ENCODE results near the gene DIPK1B. TPM values are rescaled to one million over a fixed set of nuclear protein-coding genes. Genes with fewer than 3 reads are reported as not detected.

DIPK1B gene
- polyA plus RNA-seq, 3 donors: 0.10 TPM; not detected in 2

DNA sequence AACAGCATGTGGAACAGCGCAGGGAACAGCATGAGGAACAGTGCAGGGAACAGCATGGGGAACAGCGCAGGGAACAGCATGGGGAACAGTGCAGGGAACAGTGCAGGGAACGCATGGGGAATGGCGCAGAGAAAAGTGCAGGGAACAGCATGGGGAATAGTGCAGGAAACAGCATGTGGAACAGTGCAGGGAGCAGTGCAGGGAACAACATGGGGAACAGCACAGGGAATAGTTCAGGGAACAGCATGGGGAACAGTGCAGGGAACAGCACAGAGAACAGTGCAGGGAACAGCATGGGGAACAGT is 43.7 kb downstream of the DIPK1B start:
- H3K79me2 ChIP-seq (ENCODE audit: insufficient read depth, low read length): no peaks in the 10 kb centered on the region
- H3K9me3 Mint-ChIP-seq: peaks cover 24 to 40% (median 35%) of the 10 kb centered on the region in 7 donors
- intact Hi-C loops (cut with micrococcal nuclease): no loop called here
- no peaks in the 10 kb centered on the region for H3K36me3 ChIP-seq (replicated peaks in 1 of 2; ENCODE audit: control insufficient read depth in 1 of 2, insufficient read depth in 2 of 2, low read length in 2 of 2)
- no peak overlapping the region for H3K27ac Mint-ChIP-seq
- peaks cover 3 to 14% (median 4%) of the 10 kb centered on the region in 3 donors for H3K27me3 Mint-ChIP-seq (ENCODE audit: low read depth in 3 of 3)
- H4K20me1 ChIP-seq (ENCODE audit: insufficient read depth, low read length): no peaks in the 10 kb centered on the region
- H2AFZ ChIP-seq (ENCODE audit: insufficient read depth, low read depth, low read length, poor library complexity, severe bottlenecking): no peak overlapping the region
- no peak overlapping the region for H3K4me3 Mint-ChIP-seq
- TF ChIP-seq, protein P1, sequence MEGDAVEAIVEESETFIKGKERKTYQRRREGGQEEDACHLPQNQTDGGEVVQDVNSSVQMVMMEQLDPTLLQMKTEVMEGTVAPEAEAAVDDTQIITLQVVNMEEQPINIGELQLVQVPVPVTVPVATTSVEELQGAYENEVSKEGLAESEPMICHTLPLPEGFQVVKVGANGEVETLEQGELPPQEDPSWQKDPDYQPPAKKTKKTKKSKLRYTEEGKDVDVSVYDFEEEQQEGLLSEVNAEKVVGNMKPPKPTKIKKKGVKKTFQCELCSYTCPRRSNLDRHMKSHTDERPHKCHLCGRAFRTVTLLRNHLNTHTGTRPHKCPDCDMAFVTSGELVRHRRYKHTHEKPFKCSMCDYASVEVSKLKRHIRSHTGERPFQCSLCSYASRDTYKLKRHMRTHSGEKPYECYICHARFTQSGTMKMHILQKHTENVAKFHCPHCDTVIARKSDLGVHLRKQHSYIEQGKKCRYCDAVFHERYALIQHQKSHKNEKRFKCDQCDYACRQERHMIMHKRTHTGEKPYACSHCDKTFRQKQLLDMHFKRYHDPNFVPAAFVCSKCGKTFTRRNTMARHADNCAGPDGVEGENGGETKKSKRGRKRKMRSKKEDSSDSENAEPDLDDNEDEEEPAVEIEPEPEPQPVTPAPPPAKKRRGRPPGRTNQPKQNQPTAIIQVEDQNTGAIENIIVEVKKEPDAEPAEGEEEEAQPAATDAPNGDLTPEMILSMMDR (IDR thresholded peaks at IDR 0.05): no peak
- H3K9me3 ChIP-seq (replicated peaks in 1 of 2; ENCODE audit: control insufficient read depth in 1 of 2, insufficient read depth in 1 of 2, low read length in 2 of 2): peaks cover 25 to 36% of the 10 kb centered on the region in 2 donors
- H3K4me1 ChIP-seq (ENCODE audit: control insufficient read depth in 1 of 2, insufficient read depth in 2 of 2, low read length in 2 of 2): no peaks in the 10 kb centered on the region
- H3K27me3 ChIP-seq (ENCODE audit: control insufficient read depth in 2 of 2, insufficient read depth in 2 of 2, low read length in 2 of 2): no peaks in the 10 kb centered on the region
- no peak overlapping the region for H3K4me3 ChIP-seq (replicated peaks in 1 of 3; ENCODE audit: low read depth in 2 of 3, low read length in 3 of 3)
- no peak overlapping the region for H3K27ac ChIP-seq (ENCODE audit: low read depth in 1 of 2, low read length in 2 of 2)
- H3K36me3 Mint-ChIP-seq: peaks cover 0 to 4% of the 10 kb centered on the region in 2 donors
- H3K4me2 ChIP-seq (replicated peaks; ENCODE audit: extremely low read depth, low read length, poor library complexity, severe bottlenecking): no peak overlapping the region
- DNase-seq: no peak
- no peak overlapping the region for H3K9ac ChIP-seq (ENCODE audit: insufficient read depth, low read length, poor library complexity, severe bottlenecking)
- H3K4me1 Mint-ChIP-seq: peaks cover 4% of the 10 kb centered on the region
- WGBS (ENCODE audit: insufficient coverage): 100% methylated on average over 4 of the region's 4 CpGs

DNA sequence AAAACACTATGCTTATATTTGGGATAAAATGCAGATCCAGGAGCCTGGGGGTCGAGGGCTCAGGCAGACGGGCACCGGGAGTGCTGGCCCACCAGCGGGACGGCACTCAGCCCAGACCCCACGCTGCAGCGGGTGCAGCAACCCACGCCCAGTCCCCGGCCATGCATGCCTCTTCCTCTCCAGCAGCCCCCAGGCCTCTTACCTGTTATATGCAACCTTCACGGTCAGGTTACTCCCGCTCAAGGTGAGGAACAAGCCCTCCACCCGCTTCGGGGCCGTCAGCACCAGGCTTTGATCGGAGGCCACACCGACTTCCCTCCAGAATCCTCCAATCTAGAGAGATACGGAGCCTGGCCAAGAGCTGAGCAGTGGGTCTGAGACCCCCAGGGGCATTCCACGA is 44.5 kb downstream of the DIPK1B start:
- peaks cover 5% of the 10 kb centered on the region for H3K4me1 Mint-ChIP-seq
- WGBS (ENCODE audit: insufficient coverage): 97% methylated on average over 18 of the region's 18 CpGs
- H3K9ac ChIP-seq (ENCODE audit: insufficient read depth, low read length, poor library complexity, severe bottlenecking): no peak overlapping the region

More for the DNA sequence above, 44.5 kb downstream of the DIPK1B start:
- Histone ChIP-seq H3K27me3 (ENCODE audit: control insufficient read depth in 2 of 2, insufficient read depth in 2 of 2, low read length in 2 of 2) (no peaks in the 10 kb centered on the region), H2AFZ (ENCODE audit: insufficient read depth, low read depth, low read length, poor library complexity, severe bottlenecking) (no peak overlapping the region), H3K4me2 (replicated peaks; ENCODE audit: extremely low read depth, low read length, poor library complexity, severe bottlenecking) (no peak overlapping the region), H3K27ac (ENCODE audit: low read depth in 1 of 2, low read length in 2 of 2) (no peak overlapping the region), H3K79me2 (ENCODE audit: insufficient read depth, low read length) (no peaks in the 10 kb centered on the region), H3K36me3 (replicated peaks in 1 of 2; ENCODE audit: control insufficient read depth in 1 of 2, insufficient read depth in 2 of 2, low read length in 2 of 2) (no peaks in the 10 kb centered on the region), H3K4me3 (replicated peaks in 1 of 3; ENCODE audit: low read depth in 2 of 3, low read length in 3 of 3) (no peak overlapping the region), H4K20me1 (ENCODE audit: insufficient read depth, low read length) (no peaks in the 10 kb centered on the region), H3K9me3 (replicated peaks in 1 of 2; ENCODE audit: control insufficient read depth in 1 of 2, insufficient read depth in 1 of 2, low read length in 2 of 2) (peaks cover 18 to 31% of the 10 kb centered on the region in 2 donors), H3K4me1 (ENCODE audit: control insufficient read depth in 1 of 2, insufficient read depth in 2 of 2, low read length in 2 of 2) (no peaks in the 10 kb centered on the region)
- Mint-ChIP-seq H3K27ac (no peak overlapping the region), H3K27me3 (ENCODE audit: low read depth in 3 of 3) (peaks cover 0 to 10% (median 4%) of the 10 kb centered on the region in 3 donors), H3K4me3 (no peak overlapping the region), H3K9me3 (peaks cover 19 to 33% (median 28%) of the 10 kb centered on the region in 7 donors), H3K36me3 (peaks cover 0 to 4% of the 10 kb centered on the region in 2 donors)
- TF ChIP-seq, protein P1 (IDR thresholded peaks at IDR 0.05): no peak
- DNase-seq: no peak
- intact Hi-C loops (cut with micrococcal nuclease): no loop called here

Data from CD14-positive monocyte (primary cell).